ENCODE data around the gene DYNC2LI1. TPM values are rescaled to one million over a fixed set of nuclear protein-coding genes. Genes with fewer than 3 reads are reported as not detected.

DYNC2LI1 gene
- total RNA-seq, 2 experiments from 2014 or later = 19.5 to 28.4 TPM

GRCh38 chr2:43853141-43854081 is 79.6 kb downstream of the DYNC2LI1 start:
- intact Hi-C loops (cut with DNase I, micrococcal nuclease) = no loop called here
- H3K4me1 Mint-ChIP-seq = no peaks in the 10 kb centered on the region
- no peaks in the 10 kb centered on the region for H3K9me3 Mint-ChIP-seq (ENCODE audit: low read depth)
- CTCF ChIA-PET = interaction anchor here (0.6 kb wide), 1 partner anchor 129 kb away, joined by 4 read pairs; no protein-coding TSS in a partner anchor
- peaks cover 22% of the 10 kb centered on the region for H3K27me3 Mint-ChIP-seq
- no peak for ATAC-seq
- no peak for DNase-seq
- no peak overlapping the region for H3K27ac Mint-ChIP-seq
- no peak overlapping the region for H3K4me3 Mint-ChIP-seq
- no peaks in the 10 kb centered on the region for H3K36me3 Mint-ChIP-seq (ENCODE audit: low read depth)
- POLR2A ChIA-PET = no interaction called here

GRCh38 chr2:43854671-43855070 is 80.8 kb downstream of the DYNC2LI1 start:
- Mint-ChIP-seq H3K4me3 (no peak overlapping the region), H3K4me1 (no peaks in the 10 kb centered on the region), H3K36me3 (ENCODE audit: low read depth) (no peaks in the 10 kb centered on the region), H3K27me3 (peaks cover 27% of the 10 kb centered on the region), H3K9me3 (ENCODE audit: low read depth) (no peaks in the 10 kb centered on the region), H3K27ac (no peak overlapping the region)
- no peak for ATAC-seq
- POLR2A ChIA-PET = no interaction called here
- CTCF ChIA-PET = no interaction called here
- DNase-seq = no peak
- intact Hi-C loops (cut with DNase I, micrococcal nuclease) = no loop called here

DNA sequence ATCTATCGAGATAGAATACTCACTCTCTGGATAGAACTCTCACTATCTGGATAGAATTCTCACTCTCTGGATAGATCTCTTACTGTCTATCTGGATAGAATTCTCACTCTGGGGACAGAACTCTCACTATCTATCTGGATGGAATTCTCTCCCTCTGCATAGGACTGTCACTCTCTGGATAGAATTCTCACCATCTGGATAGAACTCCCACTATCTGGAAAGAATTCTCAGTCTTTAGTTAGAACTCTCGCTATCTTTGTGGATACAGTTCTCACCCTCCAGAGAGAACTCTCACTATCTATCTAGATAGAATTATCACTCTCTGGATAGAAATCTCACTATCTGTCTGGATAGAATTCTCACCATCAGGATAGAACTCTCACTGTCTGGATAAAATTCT is 81.5 kb downstream of the DYNC2LI1 start:
- H3K27ac Mint-ChIP-seq = no peak overlapping the region
- no peaks in the 10 kb centered on the region for H3K9me3 Mint-ChIP-seq (ENCODE audit: low read depth)
- ChIA-PET CTCF (no interaction called here), POLR2A (no interaction called here)
- ATAC-seq (no peak), DNase-seq (no peak)
- no peaks in the 10 kb centered on the region for H3K4me1 Mint-ChIP-seq
- H3K27me3 Mint-ChIP-seq = peaks cover 30% of the 10 kb centered on the region
- intact Hi-C loops (cut with DNase I, micrococcal nuclease) = no loop called here
- no peaks in the 10 kb centered on the region for H3K36me3 Mint-ChIP-seq (ENCODE audit: low read depth)
- H3K4me3 Mint-ChIP-seq = no peak overlapping the region

Other genes starting within 250 kb of the DYNC2LI1 start
- 10 to 100 TPM; 32.5 to 36.6 TPM for gene THADA, start 178.0 kb upstream of the DYNC2LI1 start, total RNA-seq
- gene PLEKHH2, start 136.8 kb upstream of the DYNC2LI1 start, total RNA-seq = 1 to 10 TPM; 1.5 to 2.2 TPM
- not detected for gene C1GALT1C1L, start 97.6 kb upstream of the DYNC2LI1 start, total RNA-seq
- gene ABCG5, start 64.8 kb downstream of the DYNC2LI1 start, total RNA-seq = not detected
- not detected for gene ABCG8, start 64.9 kb downstream of the DYNC2LI1 start, total RNA-seq
- gene LRPPRC, start 221.9 kb downstream of the DYNC2LI1 start, total RNA-seq = 100 to 1,000 TPM; 189 to 191 TPM